Stomach (tissue), 9 donors: ENCODE results near the gene METTL3. TPM values are rescaled to one million over a fixed set of nuclear protein-coding genes. Genes with fewer than 3 reads are reported as not detected.

ENCODE experiments used
- DNase-seq, 2 donors: peaks; one replicate each; pipeline versions ENCODE4 v3.0.0 to v3.0.0-alpha.2; 2013 to 2019
- H3K27ac ChIP-seq, 5 donors: fragments of 200-600 bp in 4 of 5; sonication (generic) in 4 of 5; one replicate each; pipeline ENCODE4 v1.5.1; 2013 to 2019; ENCODE audit warnings: mild to moderate bottlenecking in 1 of 5, moderate library complexity in 1 of 5
- H3K27me3 ChIP-seq, 3 donors: fragments of 200-600 bp; sonication (generic); one replicate each; pipeline ENCODE4 v1.5.1; 2017 to 2019; ENCODE audit warnings: mixed run types in 1 of 3
- H3K36me3 ChIP-seq, 4 donors: fragments of 200-600 bp; sonication (generic); 1 replicate in 3 of 4; 2 replicates in 1 of 4; pipeline ENCODE4 v1.5.1; 2016 to 2019
- H3K4me1 ChIP-seq, 4 donors: fragments of 200-600 bp; sonication (generic); one replicate each; pipeline ENCODE4 v1.5.1; 2016 to 2019
- H3K4me3 ChIP-seq, 4 donors: fragments of 200-600 bp; sonication (generic) in 3 of 4; one replicate each; pipeline ENCODE4 v1.5.1; 2016 to 2019; ENCODE audit warnings: mild to moderate bottlenecking in 1 of 4
- H3K9me3 ChIP-seq, 4 donors: fragments of 200-600 bp; sonication (generic); one replicate each; pipeline ENCODE4 v1.5.1; 2016 to 2019
- EP300 ChIP-seq: sonication (generic); formaldehyde crosslinking; IDR thresholded peaks from one replicate; pipeline ENCODE4 v1.6.1; 2017; ENCODE audit warnings: antibody characterized with exemption
- POLR2A ChIP-seq, 4 donors: fragments of 450-650 bp; IDR thresholded peaks; one replicate each; pipeline ENCODE4 v1.6.1; 2016; ENCODE audit warnings: antibody characterized with exemption in 4 of 4, control low read depth in 2 of 4, mild to moderate bottlenecking in 1 of 4, moderate library complexity in 1 of 4
- POLR2AphosphoS5 ChIP-seq, 3 donors: sonication (generic); formaldehyde crosslinking; IDR thresholded peaks; one replicate each; pipeline ENCODE4 v1.6.1; 2016; ENCODE audit warnings: antibody characterized with exemption in 3 of 3
- WGBS, 5 donors: extraction: QIAGEN DNeasy Blood & Tissue Kit in 3 of 5; methylation state at CpG; one replicate each; pipeline versions ENCODE4 v1.1.5 to v1.1.7; 2013 to 2018; 5-methylcytosine and 5-hydroxymethylcytosine counted together
- intact Hi-C: fragments of 100-400 bp; cut with DNase I; formaldehyde crosslinking; loops from one replicate; pipeline ENCODE4 v1.15.1; 2023; ENCODE audit warnings: low total_unique reads
- polyA plus RNA-seq, 3 donors: library from polyadenylated mRNA; stranded (reverse); fragments of 200-250 nt; gene quantifications; one replicate each; pipeline ENCODE4 v1.2.3, GENCODE V29; 2013
- total RNA-seq, 5 donors: library from RNA; depleted of rRNA; stranded (reverse); fragments of >200 nt; gene quantifications; one replicate each; pipeline versions ENCODE4 v1.1.0 to v1.2.3, GENCODE V29; 2014 to 2016
- TF ChIP-seq, protein P1 (sequence below), 7 experiments: fragments of 450-650 bp in 4 of 7; fragments of 200-600 bp in 3 of 7; sonication (generic) in 3 of 7; IDR thresholded peaks; one replicate each; pipeline ENCODE4 v1.5.1; 2016 to 2019; ENCODE audit warnings: antibody characterized with exemption in 7 of 7, control low read depth in 2 of 7, mild to moderate bottlenecking in 1 of 7
- donor health status: healthy with polysubstance abuse.
- donor health status: Bipolar disorder and iron deficiency.
- donor health status: healthy.

METTL3 gene
- total and polyA plus RNA-seq, 8 donors = 8.6 to 84.3 (median 41.2) TPM

DNA sequence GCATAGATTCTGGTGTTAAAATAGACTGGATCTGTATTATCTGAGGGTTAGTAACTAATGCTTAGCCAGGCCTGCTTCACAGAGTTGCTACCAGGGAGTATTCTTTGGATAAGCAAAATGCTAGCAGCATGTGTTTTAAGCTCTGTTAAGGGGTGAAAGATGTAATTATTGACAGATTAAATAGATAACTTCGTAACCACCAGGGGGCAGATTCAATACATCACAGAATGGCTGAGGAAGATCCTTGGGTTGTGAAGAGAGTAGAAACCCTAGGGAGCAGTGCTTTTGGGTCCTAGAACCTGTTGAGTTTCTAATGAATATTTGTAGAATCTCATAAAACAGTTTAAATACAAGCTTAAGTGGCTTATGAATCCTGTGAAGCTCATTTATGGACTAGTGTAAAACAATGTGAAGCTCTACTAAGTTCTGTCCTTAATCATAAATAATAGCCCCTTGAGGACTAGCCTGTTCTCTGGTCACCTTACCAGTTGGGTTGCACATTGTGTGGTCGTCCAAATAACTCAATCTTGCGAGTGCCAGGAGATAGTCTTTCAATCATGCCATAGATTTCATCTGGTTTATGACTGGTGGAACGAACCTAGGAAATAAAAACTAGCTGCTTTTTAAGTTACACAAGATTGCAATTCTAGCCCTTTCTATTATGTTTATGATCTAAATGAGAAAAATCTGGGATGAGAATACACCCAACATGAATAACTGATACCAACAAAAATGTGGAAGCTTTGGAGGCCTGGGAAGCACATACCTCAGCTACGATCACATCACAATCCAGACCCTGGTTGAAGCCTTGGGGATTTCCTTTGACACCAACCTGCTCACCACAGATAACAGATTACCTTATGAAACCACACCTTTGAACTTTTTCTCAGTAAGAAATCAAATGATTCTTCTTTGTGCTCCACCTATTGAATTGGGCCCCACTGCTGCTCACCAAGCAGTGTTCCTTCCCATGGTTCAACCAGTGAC lies 12.3 kb downstream of the METTL3 start:
- Histone ChIP-seq H3K4me1 (no peaks in the 10 kb centered on the region), H3K9me3 (no peaks in the 10 kb centered on the region), H3K4me3 (no peak overlapping the region), H3K27ac (no peak overlapping the region), H3K27me3 (no peaks in the 10 kb centered on the region), H3K36me3 (peaks cover 72 to 100% (median 100%) of the 10 kb centered on the region in 4 donors)
- 61 to 64% (median 63%) methylated on average over 5 of the region's 5 CpGs for WGBS, 5 donors
- intact Hi-C loops = loop anchor here (10.0 kb wide), 1 partner anchor 56 kb away; no protein-coding TSS in a partner anchor
- DNase-seq = peak in 1 of 2 donors; percentile 79
- TF ChIP-seq POLR2AphosphoS5 (IDR thresholded peaks at IDR 0.05) = no peak
- TF ChIP-seq EP300 = no peak
- TF ChIP-seq, protein P1, sequence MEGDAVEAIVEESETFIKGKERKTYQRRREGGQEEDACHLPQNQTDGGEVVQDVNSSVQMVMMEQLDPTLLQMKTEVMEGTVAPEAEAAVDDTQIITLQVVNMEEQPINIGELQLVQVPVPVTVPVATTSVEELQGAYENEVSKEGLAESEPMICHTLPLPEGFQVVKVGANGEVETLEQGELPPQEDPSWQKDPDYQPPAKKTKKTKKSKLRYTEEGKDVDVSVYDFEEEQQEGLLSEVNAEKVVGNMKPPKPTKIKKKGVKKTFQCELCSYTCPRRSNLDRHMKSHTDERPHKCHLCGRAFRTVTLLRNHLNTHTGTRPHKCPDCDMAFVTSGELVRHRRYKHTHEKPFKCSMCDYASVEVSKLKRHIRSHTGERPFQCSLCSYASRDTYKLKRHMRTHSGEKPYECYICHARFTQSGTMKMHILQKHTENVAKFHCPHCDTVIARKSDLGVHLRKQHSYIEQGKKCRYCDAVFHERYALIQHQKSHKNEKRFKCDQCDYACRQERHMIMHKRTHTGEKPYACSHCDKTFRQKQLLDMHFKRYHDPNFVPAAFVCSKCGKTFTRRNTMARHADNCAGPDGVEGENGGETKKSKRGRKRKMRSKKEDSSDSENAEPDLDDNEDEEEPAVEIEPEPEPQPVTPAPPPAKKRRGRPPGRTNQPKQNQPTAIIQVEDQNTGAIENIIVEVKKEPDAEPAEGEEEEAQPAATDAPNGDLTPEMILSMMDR (IDR thresholded peaks at IDR 0.05) = peak in 3 of 7 experiments; percentile 28 to 41 (median 37)
- TF ChIP-seq POLR2A (IDR thresholded peaks at IDR 0.05) = no peak

DNA sequence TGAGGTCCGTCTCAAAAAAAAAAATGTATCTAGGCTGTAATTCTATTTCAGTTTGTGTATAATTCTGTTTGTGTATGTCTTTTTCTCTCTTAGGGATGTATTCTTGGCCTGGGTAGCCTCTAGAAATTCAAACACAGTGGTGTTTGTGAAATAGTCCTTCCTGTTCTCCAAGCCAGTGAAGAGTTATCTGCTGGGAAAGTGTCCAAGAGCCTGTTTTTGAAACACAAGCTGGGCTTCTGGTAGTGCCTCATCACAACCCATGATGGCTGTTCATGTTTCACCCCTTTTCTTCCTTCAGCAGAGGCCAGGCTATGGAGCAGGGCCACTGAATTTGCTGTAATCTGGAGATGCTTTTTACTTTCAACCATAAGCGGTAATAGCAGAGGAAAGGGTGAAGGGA lies 14.7 kb downstream of the METTL3 start:
- WGBS, 5 donors = 85 to 91% (median 88%) methylated on average over 2 of the region's 2 CpGs
- Histone ChIP-seq H3K27ac (no peak overlapping the region), H3K9me3 (no peaks in the 10 kb centered on the region), H3K27me3 (no peaks in the 10 kb centered on the region), H3K4me3 (no peak overlapping the region), H3K36me3 (peaks cover 84 to 100% (median 100%) of the 10 kb centered on the region in 4 donors), H3K4me1 (no peaks in the 10 kb centered on the region)
- no peak for DNase-seq
- no peak for TF ChIP-seq EP300
- no peak for TF ChIP-seq POLR2AphosphoS5 (IDR thresholded peaks at IDR 0.05)
- no peak for TF ChIP-seq POLR2A (IDR thresholded peaks at IDR 0.05)
- TF ChIP-seq, protein P1 (IDR thresholded peaks at IDR 0.05) = no peak
- intact Hi-C loops = loop anchor here (10.0 kb wide), 1 partner anchor 58 kb away; no protein-coding TSS in a partner anchor

DNA sequence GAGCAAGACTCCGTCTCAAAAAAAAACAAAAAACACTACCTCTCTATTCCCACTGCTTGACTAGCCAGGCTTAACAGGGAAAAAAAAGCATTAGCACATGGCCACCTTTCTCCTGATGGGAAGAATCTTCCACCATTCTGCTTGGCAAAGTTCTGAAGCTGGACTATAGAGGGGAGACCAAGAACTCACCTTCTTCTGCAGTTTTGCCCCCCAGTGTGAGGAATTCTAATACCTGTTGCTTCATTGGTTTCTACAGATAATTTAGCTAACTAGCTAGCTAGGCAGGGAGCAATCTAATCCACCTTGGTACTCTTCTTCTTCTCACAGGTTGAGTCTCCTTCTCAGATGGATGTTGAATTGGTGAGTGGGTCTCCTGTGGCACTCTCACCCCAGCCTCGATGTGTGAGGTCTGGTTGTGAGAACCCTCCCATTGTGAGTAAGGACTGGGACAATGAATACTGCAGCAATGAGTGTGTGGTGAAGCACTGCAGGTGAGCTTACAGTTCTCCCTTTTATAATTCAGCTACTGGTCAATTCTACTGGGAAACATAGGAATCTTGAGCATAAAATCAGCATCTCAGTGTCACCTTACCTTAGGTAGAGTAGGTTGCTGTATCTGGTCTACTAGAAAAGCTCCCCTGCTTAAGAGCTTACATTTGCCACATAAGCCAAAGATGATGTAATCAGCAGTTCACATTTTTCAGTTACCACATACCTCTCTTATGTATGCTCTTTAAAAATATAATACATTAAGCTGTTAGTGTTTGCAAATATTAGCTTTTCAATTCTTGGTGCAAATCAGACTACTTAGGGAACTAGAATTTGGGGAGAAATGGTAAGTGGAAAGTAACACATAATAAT lies 16.0 kb downstream of the METTL3 start:
- no peak for DNase-seq
- WGBS, 5 donors = 50 to 89% (median 70%) methylated on average over 2 of the region's 2 CpGs
- H3K36me3 ChIP-seq = peaks cover 84 to 100% (median 100%) of the 10 kb centered on the region in 4 donors
- H3K27ac ChIP-seq = no peak overlapping the region
- no peak overlapping the region for H3K4me3 ChIP-seq
- no peaks in the 10 kb centered on the region for H3K9me3 ChIP-seq
- TF ChIP-seq EP300 = no peak
- TF ChIP-seq, protein P1 (IDR thresholded peaks at IDR 0.05) = no peak
- no peak for TF ChIP-seq POLR2AphosphoS5 (IDR thresholded peaks at IDR 0.05)
- TF ChIP-seq POLR2A (IDR thresholded peaks at IDR 0.05) = no peak
- no peaks in the 10 kb centered on the region for H3K4me1 ChIP-seq
- intact Hi-C loops = loop anchor here (10.0 kb wide), 1 partner anchor 60 kb away; no protein-coding TSS in a partner anchor
- no peaks in the 10 kb centered on the region for H3K27me3 ChIP-seq

DNA sequence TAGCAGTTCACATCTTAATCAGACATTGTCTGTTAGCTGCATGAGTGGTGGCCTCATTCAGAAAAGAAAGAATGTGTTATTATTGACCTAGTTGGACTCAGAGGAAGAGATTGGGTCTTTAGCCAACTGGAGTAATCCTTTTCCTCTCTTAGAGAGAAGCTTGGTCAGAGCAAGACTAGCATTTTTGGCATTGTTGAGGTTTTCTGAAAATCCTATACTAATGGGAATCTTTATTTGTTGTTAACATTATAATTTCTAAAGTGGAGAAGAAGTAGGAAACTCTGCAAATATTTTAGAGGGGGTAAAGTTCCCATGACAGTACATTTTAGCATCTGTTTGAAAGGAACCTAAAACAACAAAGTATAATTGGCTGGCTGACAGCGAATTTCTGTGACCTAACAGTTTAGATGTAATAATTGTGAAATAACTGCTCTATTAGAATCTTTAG lies 24.5 kb downstream of the METTL3 start:
- TF ChIP-seq EP300 = no peak
- TF ChIP-seq, protein P1 (IDR thresholded peaks at IDR 0.05) = no peak
- no peak for TF ChIP-seq POLR2AphosphoS5 (IDR thresholded peaks at IDR 0.05)
- no peak for TF ChIP-seq POLR2A (IDR thresholded peaks at IDR 0.05)
- peaks cover 39 to 79% (median 61%) of the 10 kb centered on the region in 4 donors for H3K36me3 ChIP-seq
- WGBS, 5 donors = 78 to 87% (median 81%) methylated on average over 1 of the region's 1 CpG
- H3K4me3 ChIP-seq = no peak overlapping the region
- peaks cover 0 to 3% (median 0%) of the 10 kb centered on the region in 4 donors for H3K4me1 ChIP-seq
- no peaks in the 10 kb centered on the region for H3K27me3 ChIP-seq
- H3K27ac ChIP-seq = no peak overlapping the region
- no peaks in the 10 kb centered on the region for H3K9me3 ChIP-seq
- intact Hi-C loops = no loop called here
- no peak for DNase-seq
